ENCODE data around the gene CLTC. TPM values are rescaled to one million over a fixed set of nuclear protein-coding genes. Genes with fewer than 3 reads are reported as not detected.

CLTC gene
- total and polyA plus RNA-seq, 12 donors: 42.5 to 196 (median 167) TPM

DNA sequence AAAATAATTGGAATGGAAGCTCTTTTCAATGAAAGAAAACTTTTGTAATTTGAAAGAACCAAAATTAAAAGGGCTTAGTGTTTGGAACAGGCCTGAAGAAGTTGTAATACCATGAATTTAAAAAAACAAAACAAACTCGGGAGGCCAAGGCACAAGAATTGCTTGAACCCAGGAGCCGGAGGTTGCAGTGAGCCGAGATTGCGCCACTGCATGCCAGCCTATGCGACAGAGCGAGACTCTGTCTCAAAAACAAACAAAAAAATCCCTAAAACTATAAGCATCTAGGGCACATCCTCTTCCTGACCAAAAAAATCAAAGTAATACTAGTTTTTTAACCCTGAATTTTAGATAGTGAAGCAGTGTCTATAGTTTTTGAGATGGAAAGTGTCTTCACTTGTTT is 12.7 kb downstream of the CLTC start:
- Histone ChIP-seq H3K4me1 (peaks cover 4 to 97% (median 79%) of the 10 kb centered on the region in 9 donors), H3K9me3 (no peaks in the 10 kb centered on the region), H3K4me3 (no peak overlapping the region), H3K36me3 (peaks cover 0 to 21% (median 0%) of the 10 kb centered on the region in 9 donors), H3K27me3 (no peaks in the 10 kb centered on the region), H3K27ac (peak overlapping the region in 1 of 10 donors; percentile 73)
- 90% methylated on average over 6 of the region's 6 CpGs for whole genome bisulfite sequencing, 2 donors
- no peak for DNase-seq
- ATAC-seq: no peak
- TF ChIP-seq, protein P1, sequence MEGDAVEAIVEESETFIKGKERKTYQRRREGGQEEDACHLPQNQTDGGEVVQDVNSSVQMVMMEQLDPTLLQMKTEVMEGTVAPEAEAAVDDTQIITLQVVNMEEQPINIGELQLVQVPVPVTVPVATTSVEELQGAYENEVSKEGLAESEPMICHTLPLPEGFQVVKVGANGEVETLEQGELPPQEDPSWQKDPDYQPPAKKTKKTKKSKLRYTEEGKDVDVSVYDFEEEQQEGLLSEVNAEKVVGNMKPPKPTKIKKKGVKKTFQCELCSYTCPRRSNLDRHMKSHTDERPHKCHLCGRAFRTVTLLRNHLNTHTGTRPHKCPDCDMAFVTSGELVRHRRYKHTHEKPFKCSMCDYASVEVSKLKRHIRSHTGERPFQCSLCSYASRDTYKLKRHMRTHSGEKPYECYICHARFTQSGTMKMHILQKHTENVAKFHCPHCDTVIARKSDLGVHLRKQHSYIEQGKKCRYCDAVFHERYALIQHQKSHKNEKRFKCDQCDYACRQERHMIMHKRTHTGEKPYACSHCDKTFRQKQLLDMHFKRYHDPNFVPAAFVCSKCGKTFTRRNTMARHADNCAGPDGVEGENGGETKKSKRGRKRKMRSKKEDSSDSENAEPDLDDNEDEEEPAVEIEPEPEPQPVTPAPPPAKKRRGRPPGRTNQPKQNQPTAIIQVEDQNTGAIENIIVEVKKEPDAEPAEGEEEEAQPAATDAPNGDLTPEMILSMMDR (IDR thresholded peaks at IDR 0.05): no peak
- intact Hi-C loops (cut with DNase I): loop anchor here in 1 of 10 donors (10.0 kb wide), 1 partner anchor 212 kb away; no protein-coding TSS in a partner anchor

DNA sequence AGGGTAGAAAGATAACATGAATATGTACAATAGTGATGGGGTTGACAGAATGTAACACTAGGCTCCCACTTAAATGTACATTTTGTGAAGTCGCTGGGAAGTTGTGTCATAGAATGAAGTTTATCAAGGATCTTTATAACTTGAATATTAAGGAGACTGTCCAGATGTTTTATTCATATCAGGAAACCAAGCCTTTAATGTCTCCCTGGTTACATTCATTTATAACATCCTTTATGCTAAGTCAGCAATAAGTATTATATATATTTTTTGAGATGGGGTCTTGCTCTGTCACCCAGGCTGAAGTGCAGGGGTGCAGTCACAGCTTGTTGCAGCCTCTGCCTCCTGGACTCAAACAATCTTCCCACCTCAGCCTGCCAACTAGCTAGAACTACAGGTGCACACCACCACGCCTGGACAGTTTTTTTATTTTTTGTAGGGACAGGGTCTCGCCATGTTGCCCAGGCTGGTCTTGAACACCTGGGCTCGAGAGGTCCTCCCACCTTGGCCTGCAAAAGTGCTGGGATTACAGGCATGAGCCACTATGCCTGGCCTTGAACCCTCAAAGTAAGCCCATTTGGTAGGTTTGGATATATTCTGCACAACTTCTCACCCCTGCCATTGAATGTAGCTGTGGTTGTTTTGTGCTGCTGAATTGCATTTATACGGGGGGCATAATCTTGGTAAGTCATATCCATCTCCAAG is 14.1 kb downstream of the CLTC start:
- Histone ChIP-seq H3K27ac (peak overlapping the region in 3 of 10 donors; percentile 32 to 73 (median 51)), H3K36me3 (peaks cover 0 to 21% (median 0%) of the 10 kb centered on the region in 9 donors), H3K4me1 (peaks cover 4 to 95% (median 75%) of the 10 kb centered on the region in 9 donors), H3K9me3 (no peaks in the 10 kb centered on the region), H3K27me3 (no peaks in the 10 kb centered on the region), H3K4me3 (no peak overlapping the region)
- ATAC-seq: no peak
- intact Hi-C loops (cut with DNase I): loop anchor here in 1 of 10 donors (10.0 kb wide), 1 partner anchor 211 kb away; no protein-coding TSS in a partner anchor
- TF ChIP-seq, protein P1 (IDR thresholded peaks at IDR 0.05): no peak
- DNase-seq: no peak
- 82 to 85% methylated on average over 5 of the region's 5 CpGs for WGBS, 2 donors

DNA sequence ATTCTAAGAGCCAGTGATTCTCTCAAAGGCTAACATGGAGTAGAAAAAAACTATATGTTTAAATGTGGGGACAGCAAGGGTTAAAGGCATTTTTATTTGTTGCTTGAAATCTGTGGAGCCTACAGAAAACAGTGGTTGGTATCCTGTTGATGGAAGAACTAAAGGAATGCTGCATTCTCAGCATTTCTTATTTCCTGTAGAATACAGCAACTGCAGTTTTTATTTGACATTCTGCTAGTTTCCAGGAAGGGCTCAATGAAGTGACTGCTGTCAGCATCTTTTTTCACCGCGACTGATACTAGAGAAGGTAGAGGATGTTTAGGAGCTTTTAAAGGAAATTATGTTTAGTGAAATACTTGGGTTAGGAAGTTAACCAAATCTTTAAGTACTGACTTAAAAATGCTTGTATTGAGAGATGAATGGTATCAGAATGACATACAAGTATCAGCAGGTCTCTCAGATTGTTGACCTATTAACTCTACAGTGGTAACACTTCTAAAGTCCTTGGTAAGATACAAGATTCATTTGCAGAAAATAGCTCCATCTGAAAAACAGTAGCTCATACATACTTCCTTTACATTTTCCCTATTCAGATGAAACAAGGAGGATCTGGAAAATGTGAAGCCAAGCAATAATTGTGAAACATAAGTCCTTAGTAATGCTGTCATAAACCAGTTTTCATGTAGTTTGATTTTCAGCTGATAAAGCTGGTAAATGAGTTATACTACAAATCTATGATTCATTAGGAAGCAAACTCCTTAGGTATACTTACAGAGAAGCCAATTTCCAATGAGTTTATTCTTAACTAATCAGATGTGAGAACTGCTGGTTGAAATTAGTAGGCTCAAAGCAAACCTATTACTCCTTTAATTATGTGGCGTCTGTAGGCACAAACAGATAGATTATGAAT is 15.2 kb downstream of the CLTC start:
- 40 to 50% methylated on average over 3 of the region's 3 CpGs for WGBS, 2 donors
- ATAC-seq: peak in 6 of 8 donors; percentile 48 to 66 (median 51)
- TF ChIP-seq, protein P1 (IDR thresholded peaks at IDR 0.05): no peak

More for the DNA sequence above, 15.2 kb downstream of the CLTC start:
- DNase-seq: no peak
- H3K27me3 ChIP-seq: no peaks in the 10 kb centered on the region
- intact Hi-C loops (cut with DNase I): loop anchor here in 1 of 10 donors (10.0 kb wide), 1 partner anchor 210 kb away; no protein-coding TSS in a partner anchor
- no peak overlapping the region for H3K4me3 ChIP-seq
- H3K27ac ChIP-seq: peak overlapping the region in 4 of 10 donors; percentile 13 to 73 (median 46)
- peaks cover 4 to 95% (median 75%) of the 10 kb centered on the region in 9 donors for H3K4me1 ChIP-seq
- peaks cover 0 to 14% (median 0%) of the 10 kb centered on the region in 9 donors for H3K36me3 ChIP-seq
- H3K9me3 ChIP-seq: no peaks in the 10 kb centered on the region
